Sciatic nerve (tissue), 2 donors: Measurements from ENCODE around the gene PDE4C. TPM values are rescaled to one million over a fixed set of nuclear protein-coding genes. Genes with fewer than 3 reads are reported as not detected.

Experiments used
- ATAC-seq: fragments of 200-7000 bp; cut with Tn5 transposase; one replicate; pipeline ENCODE4 v1.9.1; 2020; ENCODE audit warnings: mild to moderate bottlenecking, moderate library complexity
- DNase-seq: peaks from one replicate; pipeline ENCODE4 v3.0.0-alpha.2; 2020; ENCODE audit warnings: low spot score
- intact Hi-C: fragments of 100-400 bp; cut with DNase I; formaldehyde crosslinking; loops from one replicate; pipeline ENCODE4 v1.14.2; 2022
- total RNA-seq: library from RNA; stranded (reverse); fragmentation: NEBNext Ultra II Directional; extraction: Animal tissue kit (Norgen Biotek cat#: 25700); gene quantifications from one replicate; pipeline ENCODE4 v1.2.1, GENCODE V29; 2021
- donor health status: DM: no; HTN: no; CAD: no.
- donor health status: DM: no; HTN: no; CAD: no.

PDE4C gene
- 2.1 TPM for total RNA-seq

- no peak for ATAC-seq
- no peak for DNase-seq
- intact Hi-C loops: no loop called here
These were observed at the start of gene PDE4C for GRCh38 chr19:18225702-18226468. PDE4C (minus strand) TSS chr19:18226438; CDS start chr19:18226415, 23 bp downstream.

DNA sequence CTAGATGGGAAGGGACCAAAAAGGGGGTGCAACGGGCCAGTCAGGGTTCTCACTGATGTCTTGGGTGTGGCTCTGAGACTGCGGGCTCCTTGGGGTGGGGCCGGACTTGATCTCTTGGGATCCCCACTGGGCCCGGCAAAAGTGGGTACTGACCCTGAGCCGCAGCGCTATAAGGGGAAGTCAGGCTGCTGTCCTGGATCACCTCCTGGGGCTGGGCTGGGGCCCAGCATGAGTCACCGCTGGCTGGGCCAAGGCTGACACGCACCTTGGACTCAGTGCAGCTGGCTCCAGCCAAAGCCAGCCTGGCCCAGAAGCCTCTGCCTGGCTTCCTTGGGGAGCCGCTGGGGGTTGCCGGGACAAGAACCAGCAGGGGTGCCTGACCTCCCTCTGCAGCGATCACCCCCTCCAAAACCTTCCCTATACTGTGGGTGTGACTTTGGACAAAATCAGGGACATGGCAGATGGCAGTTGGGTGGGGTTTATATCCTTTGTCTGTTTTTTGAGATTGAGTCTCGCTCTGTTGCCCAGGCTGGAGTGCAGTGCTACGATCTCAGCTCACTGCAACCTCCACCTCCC is 48.6 kb upstream of the PDE4C start:
- DNase-seq (peak; percentile 90), ATAC-seq (peak; percentile 85)
- intact Hi-C loops: loop anchor here (5.0 kb wide), 1 partner anchor 47 kb away; the partner anchor contains the start of gene LSM4

DNA sequence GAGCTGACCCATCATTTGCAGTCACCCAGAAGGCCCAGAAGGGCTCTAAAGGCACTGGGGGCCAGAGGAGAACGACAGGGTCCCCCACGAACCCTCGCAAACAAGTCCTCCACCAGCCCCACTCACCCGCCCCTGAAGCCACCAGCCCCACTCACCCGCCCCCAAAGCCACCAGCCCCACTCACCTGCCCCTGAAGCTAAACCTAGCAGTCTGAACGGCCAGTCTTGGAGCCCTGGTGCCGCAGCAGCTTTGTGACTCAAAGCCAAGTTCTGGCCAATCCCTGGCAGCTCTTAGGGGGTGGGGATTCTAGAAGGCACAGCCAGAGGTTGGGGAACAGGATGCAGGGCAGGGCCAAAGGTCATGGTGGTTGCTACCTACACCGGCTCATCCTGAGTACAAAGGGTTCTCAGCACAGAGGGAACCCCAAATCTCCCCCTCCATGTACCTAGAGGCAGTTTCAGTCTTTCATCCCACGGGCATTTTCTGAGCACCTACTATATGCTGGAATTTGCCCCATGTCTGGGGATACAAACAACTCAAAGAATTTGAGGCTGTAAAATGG is 48.1 kb upstream of the PDE4C start, which contains the start of gene IQCN:
TSS of gene IQCN (minus strand) at position 234 of the 562 bp plus-strand sequence. CDS start 4,974 bp downstream, outside the sequence.
- DNase-seq (no peak), ATAC-seq (peak; percentile 3)
- intact Hi-C loops: no loop called here

DNA sequence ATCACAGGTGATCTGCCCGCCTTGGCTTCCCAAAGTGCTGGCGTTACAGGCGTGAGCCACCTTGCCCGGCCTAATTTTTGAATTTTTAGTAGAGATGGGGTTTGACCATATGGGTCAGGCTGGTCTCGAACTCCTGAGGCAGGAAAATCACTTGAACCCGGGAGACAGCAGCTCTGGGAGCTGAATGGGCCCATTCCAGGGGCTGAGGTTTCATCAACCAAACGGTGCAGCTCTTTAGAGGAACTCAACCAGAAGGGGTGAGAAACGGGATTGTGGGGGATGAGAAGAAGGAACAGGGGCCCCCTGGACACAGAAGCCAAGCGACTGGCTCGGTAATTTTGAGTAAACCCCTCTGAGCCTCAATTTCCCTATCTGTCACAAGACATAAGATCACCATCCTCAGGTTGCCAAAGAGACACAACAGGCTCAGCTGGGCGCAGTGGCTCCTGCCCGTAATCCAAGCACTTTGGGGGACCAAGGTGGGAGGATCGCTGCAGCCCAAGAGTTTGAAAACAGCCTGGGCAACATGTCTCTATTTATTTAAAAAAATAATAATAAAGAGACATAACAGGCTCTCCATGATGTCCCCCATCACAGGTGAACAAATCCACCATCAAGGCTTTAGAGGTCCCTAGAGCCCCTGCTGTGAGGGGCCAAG is 47.5 kb upstream of the PDE4C start:
- ATAC-seq: no peak
- intact Hi-C loops: no loop called here

DNA sequence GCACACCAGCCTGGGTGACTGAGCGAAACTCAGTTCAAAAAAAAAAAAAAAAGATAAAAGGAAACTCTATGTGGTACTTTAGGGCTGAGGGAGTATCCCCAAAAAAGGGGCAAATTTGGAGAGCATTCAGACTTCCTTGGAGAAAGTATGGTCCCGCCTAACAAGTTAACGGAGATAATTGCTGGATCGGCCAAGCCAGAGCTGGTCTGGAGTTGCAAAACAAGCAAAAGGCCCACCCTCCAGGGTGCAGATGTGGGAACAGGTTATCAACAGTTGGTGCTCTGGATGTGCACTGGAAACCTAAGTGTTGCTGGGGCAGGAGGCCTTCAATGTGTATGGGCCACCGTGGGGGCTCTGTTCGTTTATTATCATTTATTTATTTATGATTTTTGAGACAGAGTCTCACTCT is 45.2 kb upstream of the PDE4C start:
- ATAC-seq (no peak), DNase-seq (no peak)
- intact Hi-C loops: no loop called here

More for the DNA sequence above, 47.5 kb upstream of the PDE4C start:
- DNase-seq: no peak

DNA sequence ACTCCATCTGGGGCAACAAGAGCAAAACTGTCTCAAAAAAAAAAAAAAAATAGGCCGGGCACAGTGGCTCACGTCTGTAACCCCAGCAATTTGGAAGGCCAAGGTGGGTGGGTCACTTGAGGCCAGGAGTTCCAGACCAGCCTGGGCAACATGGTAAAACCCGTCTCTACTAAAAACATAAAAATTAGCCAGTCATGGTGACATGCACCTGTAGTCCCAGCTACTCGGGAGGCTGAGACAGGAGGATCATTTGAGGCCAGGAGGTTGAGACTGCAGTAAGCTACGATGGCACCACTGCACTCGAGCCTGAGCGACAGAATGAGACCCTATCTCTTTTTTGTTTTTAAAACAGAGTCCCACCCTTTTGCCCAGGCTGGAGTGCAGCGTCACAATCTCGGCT is 44.1 kb upstream of the PDE4C start:
- ATAC-seq (no peak), DNase-seq (no peak)
- intact Hi-C loops: no loop called here

- intact Hi-C loops: loop anchor here (10.0 kb wide), 1 partner anchor 1844 kb away; no protein-coding TSS in a partner anchor
- no peak for ATAC-seq
- DNase-seq: no peak
These were observed 43.0 kb upstream of the PDE4C start for GRCh38 chr19:18269070-18269723.

- no peak for ATAC-seq
- DNase-seq: no peak
- intact Hi-C loops: loop anchor here (10.0 kb wide), 1 partner anchor 1842 kb away; no protein-coding TSS in a partner anchor
These were observed 40.8 kb upstream of the PDE4C start for GRCh38 chr19:18266771-18267686.

- DNase-seq: no peak
- no peak for ATAC-seq
These were observed 39.3 kb upstream of the PDE4C start for GRCh38 chr19:18265582-18265981.

DNA sequence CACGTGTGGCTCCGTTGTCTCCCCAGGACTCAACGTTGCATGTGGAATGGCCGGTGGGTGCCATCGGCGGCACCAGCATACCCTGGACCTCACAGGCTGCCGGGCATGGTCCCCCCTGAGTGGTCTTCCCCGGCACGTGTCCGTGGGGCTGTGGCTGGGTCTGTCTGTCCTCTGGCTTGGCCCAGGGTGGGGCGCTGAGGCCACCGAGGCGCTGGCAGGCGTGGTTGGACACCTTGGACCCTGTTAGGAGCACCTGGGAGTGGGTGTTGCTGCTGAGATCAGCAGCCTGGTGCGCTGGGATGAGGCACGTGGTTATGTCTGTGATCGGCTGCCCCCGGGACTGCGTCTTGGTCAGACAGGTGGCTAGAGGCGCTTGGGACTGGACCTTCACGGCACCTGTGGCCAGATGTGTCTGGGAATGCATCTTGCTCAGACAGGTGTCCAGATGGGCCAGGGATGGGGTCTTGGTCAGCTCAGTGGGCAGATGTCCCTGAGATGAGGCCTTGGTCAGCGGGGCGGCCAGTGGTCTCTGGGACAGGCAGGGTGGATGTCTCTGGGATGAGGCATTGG is 38.8 kb upstream of the PDE4C start:
- no peak for ATAC-seq
- no peak for DNase-seq
- intact Hi-C loops: loop anchor here (10.0 kb wide), 1 partner anchor 1840 kb away; no protein-coding TSS in a partner anchor

More at GRCh38 chr19:18265582-18265981, 39.3 kb upstream of the PDE4C start:
- intact Hi-C loops: loop anchor here (10.0 kb wide), 1 partner anchor 1841 kb away; no protein-coding TSS in a partner anchor

GRCh38 chr19:18264137-18264854 is 38.1 kb upstream of the PDE4C start:
- no peak for DNase-seq
- no peak for ATAC-seq
- intact Hi-C loops: loop anchor here (10.0 kb wide), 1 partner anchor 1839 kb away; no protein-coding TSS in a partner anchor

DNA sequence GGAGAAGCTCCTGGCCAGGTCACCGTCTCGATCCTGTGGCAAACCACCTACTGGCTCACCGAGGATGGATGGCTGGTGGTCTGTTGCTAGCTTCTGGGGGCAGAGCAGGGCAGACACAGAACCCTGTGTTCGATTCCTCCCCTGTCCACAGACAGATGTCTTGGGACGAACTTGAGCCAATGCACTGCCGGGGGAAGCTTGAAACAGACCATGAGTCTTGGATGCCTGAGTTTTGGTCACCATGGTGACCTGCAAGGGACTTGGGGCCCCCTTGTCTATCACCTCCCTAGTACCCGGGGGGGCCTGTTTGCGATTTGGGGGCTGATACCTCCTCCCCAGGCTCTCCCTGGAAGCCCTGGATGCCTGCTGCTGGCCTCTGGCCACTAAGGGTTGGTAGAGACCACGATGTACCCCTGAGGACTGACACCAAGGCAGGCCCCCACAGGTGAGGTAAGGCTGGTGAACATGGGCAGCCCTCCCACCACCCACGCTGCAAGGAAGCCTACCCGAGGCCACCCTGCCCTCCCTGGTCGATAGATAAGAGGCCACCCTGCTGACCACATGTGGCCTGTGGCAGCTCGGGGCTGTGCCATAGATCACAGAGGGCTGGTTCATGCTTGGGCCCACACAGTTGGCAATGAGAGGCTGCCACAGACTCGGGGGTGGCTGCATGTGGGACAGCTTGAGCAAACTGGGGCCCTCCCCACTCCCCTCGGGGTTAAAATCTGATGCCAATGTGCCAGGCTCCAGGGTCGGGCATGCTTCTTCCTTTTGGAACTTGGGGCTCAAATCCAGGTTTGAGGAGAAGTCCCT is 37.3 kb upstream of the PDE4C start:
- DNase-seq (no peak), ATAC-seq (no peak)
- intact Hi-C loops: loop anchor here (10.0 kb wide), 1 partner anchor 1839 kb away; no protein-coding TSS in a partner anchor

- intact Hi-C loops: loop anchor here (10.0 kb wide), 1 partner anchor 1838 kb away; no protein-coding TSS in a partner anchor
- DNase-seq (no peak), ATAC-seq (no peak)
These were observed 36.7 kb upstream of the PDE4C start for GRCh38 chr19:18262917-18263316.

DNA sequence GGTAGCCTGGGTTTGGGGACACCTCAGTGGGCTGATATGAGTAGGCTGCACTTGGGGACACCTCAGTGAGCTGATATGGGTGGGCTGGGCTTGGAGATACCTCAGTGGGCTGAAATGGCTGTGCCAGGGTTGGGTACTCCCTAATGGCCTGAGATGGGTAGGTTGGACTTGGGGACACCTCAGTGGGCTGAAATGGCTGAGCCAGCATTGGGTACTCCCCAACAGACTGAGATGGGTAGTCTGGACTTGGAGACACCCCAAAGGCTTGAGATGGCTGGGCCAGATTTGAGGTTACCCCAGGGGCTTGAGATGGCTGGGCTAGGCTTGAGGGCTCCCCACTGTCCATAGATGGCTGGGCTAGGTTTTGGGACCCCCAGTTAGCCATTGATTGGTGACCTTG is 35.9 kb upstream of the PDE4C start:
- ATAC-seq (no peak), DNase-seq (no peak)
- intact Hi-C loops: loop anchor here (10.0 kb wide), 1 partner anchor 1837 kb away; no protein-coding TSS in a partner anchor

GRCh38 chr19:18261474-18261873 is 35.2 kb upstream of the PDE4C start:
- DNase-seq (no peak), ATAC-seq (no peak)
- intact Hi-C loops: loop anchor here (10.0 kb wide), 1 partner anchor 1837 kb away; no protein-coding TSS in a partner anchor

- ATAC-seq (no peak), DNase-seq (no peak)
- intact Hi-C loops: loop anchor here (10.0 kb wide), 1 partner anchor 1835 kb away; no protein-coding TSS in a partner anchor
These were observed 33.7 kb upstream of the PDE4C start for GRCh38 chr19:18259893-18260292.
